ENCODE measurements around the gene SOX4. TPM values are rescaled to one million over a fixed set of nuclear protein-coding genes. Genes with fewer than 3 reads are reported as not detected.

Gene SOX4
- total and polyA plus RNA-seq, 2 experiments from 2014 or later: 164 to 235 TPM

DNA sequence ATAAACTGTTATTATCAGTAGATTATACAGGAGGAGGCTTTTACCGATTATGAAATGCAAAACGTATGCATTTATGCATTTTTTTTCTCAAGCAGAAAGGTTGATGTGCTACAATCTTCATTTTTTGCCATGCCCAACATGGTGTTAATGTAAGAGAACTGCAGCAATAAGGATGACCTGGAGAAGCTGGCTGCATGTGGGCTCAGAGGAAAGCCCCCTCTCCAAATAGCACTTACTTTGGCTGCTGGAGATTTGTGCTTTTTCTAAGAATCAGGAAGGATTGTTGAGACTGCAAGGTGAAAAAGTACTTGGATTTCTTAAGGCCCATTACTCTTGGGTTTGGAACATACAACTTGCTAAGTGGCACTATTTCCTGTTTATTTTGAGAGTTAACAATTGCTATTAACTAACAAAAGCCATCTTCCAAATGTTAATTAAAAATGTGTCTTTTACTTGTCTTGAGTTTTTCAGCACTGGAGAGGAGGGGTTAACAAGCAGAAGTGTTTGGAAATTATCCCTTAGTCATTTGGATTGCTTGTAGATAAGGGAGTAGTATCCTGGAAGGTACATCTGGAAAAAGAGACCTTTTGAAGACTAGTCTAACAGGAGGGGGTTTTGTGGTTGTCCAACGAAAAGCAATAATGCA, 5.6 kb downstream of the SOX4 start (continued):
- TF ChIP-seq, protein P1, sequence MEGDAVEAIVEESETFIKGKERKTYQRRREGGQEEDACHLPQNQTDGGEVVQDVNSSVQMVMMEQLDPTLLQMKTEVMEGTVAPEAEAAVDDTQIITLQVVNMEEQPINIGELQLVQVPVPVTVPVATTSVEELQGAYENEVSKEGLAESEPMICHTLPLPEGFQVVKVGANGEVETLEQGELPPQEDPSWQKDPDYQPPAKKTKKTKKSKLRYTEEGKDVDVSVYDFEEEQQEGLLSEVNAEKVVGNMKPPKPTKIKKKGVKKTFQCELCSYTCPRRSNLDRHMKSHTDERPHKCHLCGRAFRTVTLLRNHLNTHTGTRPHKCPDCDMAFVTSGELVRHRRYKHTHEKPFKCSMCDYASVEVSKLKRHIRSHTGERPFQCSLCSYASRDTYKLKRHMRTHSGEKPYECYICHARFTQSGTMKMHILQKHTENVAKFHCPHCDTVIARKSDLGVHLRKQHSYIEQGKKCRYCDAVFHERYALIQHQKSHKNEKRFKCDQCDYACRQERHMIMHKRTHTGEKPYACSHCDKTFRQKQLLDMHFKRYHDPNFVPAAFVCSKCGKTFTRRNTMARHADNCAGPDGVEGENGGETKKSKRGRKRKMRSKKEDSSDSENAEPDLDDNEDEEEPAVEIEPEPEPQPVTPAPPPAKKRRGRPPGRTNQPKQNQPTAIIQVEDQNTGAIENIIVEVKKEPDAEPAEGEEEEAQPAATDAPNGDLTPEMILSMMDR (conservative IDR thresholded peaks at IDR 0.05; ENCODE audit: low read depth in 2 of 2): no peak
- TF ChIP-seq ZNF462 (CRISPR knock-in tag; IDR thresholded peaks at IDR 0.05): no peak
- TF ChIP-seq ZNF331 (CRISPR knock-in tag; IDR thresholded peaks at IDR 0.05; ENCODE audit: low read depth): no peak

DNA sequence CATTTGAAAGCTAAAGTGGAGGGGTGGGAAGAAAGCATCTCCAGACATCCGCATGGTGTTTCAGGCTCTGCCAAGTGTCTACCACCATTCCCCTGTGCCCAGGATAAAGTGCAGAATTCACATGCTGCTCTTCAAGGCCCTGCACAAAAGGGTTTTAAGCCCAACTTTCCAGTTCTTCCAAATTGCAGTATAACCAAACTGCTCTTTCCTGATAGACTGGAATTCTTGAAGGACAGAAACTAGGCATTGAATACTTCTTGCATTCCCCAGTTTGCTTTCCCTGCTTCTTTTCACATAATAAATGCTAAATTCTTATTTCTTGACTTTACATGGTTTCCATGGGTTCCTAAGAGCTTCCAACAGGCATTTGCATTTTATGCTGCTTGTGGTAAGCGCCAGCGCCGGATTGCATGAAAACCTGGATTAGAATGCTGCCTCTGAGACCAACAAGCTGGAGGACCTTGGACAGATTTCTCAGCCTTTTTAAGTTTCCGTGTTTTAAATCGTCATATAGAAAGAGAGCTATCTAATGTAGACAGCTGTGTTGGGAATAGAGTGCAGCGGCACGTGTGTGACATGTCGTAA, 7.9 kb downstream of the SOX4 start:
- peaks cover 48% of the 10 kb centered on the region for H3K4me1 Mint-ChIP-seq
- DNase-seq (ENCODE audit: low spot score) (peak; percentile 23), ATAC-seq (no peak)
- peak overlapping the region; percentile 94; the same call in 1 of the 2 replicates for H3K27ac ChIP-seq (ENCODE audit: low read depth)
- H3K27ac Mint-ChIP-seq: peak overlapping the region; percentile 89
- peaks cover 45% of the 10 kb centered on the region for H3K36me3 Mint-ChIP-seq (ENCODE audit: low read depth)
- peaks cover 25% of the 10 kb centered on the region for H3K4me1 ChIP-seq (ENCODE audit: insufficient read depth)
- peaks cover 7% of the 10 kb centered on the region; the same call in 1 of the 2 replicates for H4K20me1 ChIP-seq (replicated peaks; ENCODE audit: insufficient read depth)
- peaks cover 22% of the 10 kb centered on the region for H3K27me3 Mint-ChIP-seq (ENCODE audit: insufficient read depth, low read depth, poor library complexity)
- H3K9me2 ChIP-seq (ENCODE audit: insufficient read depth): no peaks in the 10 kb centered on the region
- no peak overlapping the region for H2AFZ ChIP-seq
- H3K36me3 ChIP-seq (ENCODE audit: insufficient read depth): peaks cover 5% of the 10 kb centered on the region; the same call in 1 of the 2 replicates
- peaks cover 37% of the 10 kb centered on the region for H3K79me2 ChIP-seq (replicated peaks; ENCODE audit: insufficient read depth)
- H3K4me2 ChIP-seq: no peak overlapping the region
- no peak overlapping the region for H3K4me3 ChIP-seq
- H3K4me3 Mint-ChIP-seq: peak overlapping the region; percentile 27; the same call in 1 of the 3 replicates
- peaks cover 20% of the 10 kb centered on the region for H3F3A ChIP-seq (replicated peaks; ENCODE audit: low read depth)
- H3K9me3 Mint-ChIP-seq: peaks cover 4% of the 10 kb centered on the region
- H3K27me3 ChIP-seq (ENCODE audit: insufficient read depth): no peaks in the 10 kb centered on the region
- TF ChIP-seq STAT1 (IDR thresholded peaks at IDR 0.05; ENCODE audit: unreplicated experiment) (no peak), EZH2phosphoT487 (IDR thresholded peaks at IDR 0.05; ENCODE audit: unreplicated experiment) (no peak), ZNF462 (CRISPR knock-in tag; IDR thresholded peaks at IDR 0.05) (no peak), NANOG (IDR thresholded peaks at IDR 0.05; ENCODE audit: borderline replicate concordance) (no peak)

Measured in GM23338 (cell line).